ENCODE data around the gene NASP.

- TF ChIP-seq EZH2 (IDR thresholded peaks at IDR 0.05; ENCODE audit: borderline replicate concordance, low read depth, low read length, severe bottlenecking), result no peak
- no peak for TF ChIP-seq POLR2AphosphoS5 (IDR thresholded peaks at IDR 0.05; ENCODE audit: insufficient read depth, low read depth, low read length)
- no peak for TF ChIP-seq CTCF (IDR thresholded peaks at IDR 0.05; ENCODE audit: extremely low read depth in 1 of 2, insufficient read depth in 1 of 2, low read depth in 1 of 2, low read length in 2 of 2)
- TF ChIP-seq MYC (IDR thresholded peaks at IDR 0.05; ENCODE audit: low read depth, low read length), result no peak
- no peak for TF ChIP-seq JUN (IDR thresholded peaks at IDR 0.05; ENCODE audit: borderline replicate concordance, insufficient read depth, insufficient read length, low read depth)
- TF ChIP-seq POLR2A (IDR thresholded peaks at IDR 0.05; ENCODE audit: low read depth, low read length), result no peak
- TF ChIP-seq GATA2 (IDR thresholded peaks at IDR 0.05; ENCODE audit: insufficient read depth, insufficient read length, low read depth, low read length), result no peak
- no peak for TF ChIP-seq MAX (IDR thresholded peaks at IDR 0.05; ENCODE audit: insufficient read depth, insufficient read length)
- no peak for TF ChIP-seq FOS (IDR thresholded peaks at IDR 0.05; ENCODE audit: borderline replicate concordance, insufficient read depth, low read length)
These were observed 20.4 kb downstream of the NASP start for GRCh38 chr1:45604239-45604638.

All from endothelial cell of umbilical vein (primary cell).